WTC11 (cell line): ENCODE measurements around the gene MIDN. TPM values are rescaled to one million over a fixed set of nuclear protein-coding genes. Genes with fewer than 3 reads are reported as not detected.

Experiments used
- ARID4B ChIP-seq: sonication (generic); formaldehyde crosslinking; IDR thresholded peaks from 2 replicates; pipeline ENCODE4 v1.8.0; 2023; ENCODE audit warnings: missing genetic modification reagents, mild to moderate bottlenecking, borderline replicate concordance
- ATF3 ChIP-seq: sonication (generic); formaldehyde crosslinking; conservative IDR thresholded peaks from 2 replicates; pipeline ENCODE4 v1.8.1; 2022; ENCODE audit warnings: mild to moderate bottlenecking, missing genetic modification reagents
- ETV6 ChIP-seq: sonication (generic); formaldehyde crosslinking; IDR thresholded peaks from 2 replicates; pipeline ENCODE4 v1.8.1; 2022; ENCODE audit warnings: mild to moderate bottlenecking, missing genetic modification reagents
- IRF1 ChIP-seq: sonication (generic); formaldehyde crosslinking; IDR thresholded peaks from 2 replicates; pipeline ENCODE4 v1.8.0; 2023; ENCODE audit warnings: missing genetic modification reagents
- JAZF1 ChIP-seq: fragments of 250-450 bp; sonication (Bioruptor Pico); IDR thresholded peaks from 2 replicates; pipeline ENCODE4 v1.9.0; 2021; ENCODE audit warnings: moderate library complexity, mild to moderate bottlenecking, inconsistent platforms
- MAX ChIP-seq: sonication (generic); formaldehyde crosslinking; IDR thresholded peaks from 2 replicates; pipeline ENCODE4 v1.8.0; 2022; ENCODE audit warnings: mild to moderate bottlenecking, missing genetic modification reagents
- NR1H2 ChIP-seq: sonication (generic); formaldehyde crosslinking; IDR thresholded peaks from 2 replicates; pipeline ENCODE4 v1.9.0; 2021; ENCODE audit warnings: mild to moderate bottlenecking, moderate library complexity, missing genetic modification reagents
- SMAD3 ChIP-seq: sonication (generic); formaldehyde crosslinking; IDR thresholded peaks from 2 replicates; pipeline ENCODE4 v1.8.0; 2022; ENCODE audit warnings: missing genetic modification reagents, mild to moderate bottlenecking, borderline replicate concordance
- SOX15 ChIP-seq: fragments of 250-450 bp; sonication (Bioruptor Pico); IDR thresholded peaks from 2 replicates; pipeline ENCODE4 v1.9.0; 2021; ENCODE audit warnings: mild to moderate bottlenecking
- USF2 ChIP-seq: sonication (generic); formaldehyde crosslinking; IDR thresholded peaks from 2 replicates; pipeline ENCODE4 v1.8.1; 2023; ENCODE audit warnings: mild to moderate bottlenecking, missing genetic modification reagents, moderate library complexity
- ZBTB21 ChIP-seq: sonication (generic); formaldehyde crosslinking; IDR thresholded peaks from 2 replicates; pipeline ENCODE4 v1.8.1; 2023; ENCODE audit warnings: mild to moderate bottlenecking, missing genetic modification reagents, borderline replicate concordance
- ZBTB43 ChIP-seq: sonication (generic); formaldehyde crosslinking; IDR thresholded peaks from 2 replicates; pipeline ENCODE4 v1.8.1; 2023; ENCODE audit warnings: mild to moderate bottlenecking, missing genetic modification reagents
- ZNF317 ChIP-seq: sonication (generic); formaldehyde crosslinking; IDR thresholded peaks from 2 replicates; pipeline ENCODE4 v1.8.1; 2023; ENCODE audit warnings: low read depth, mild to moderate bottlenecking, moderate library complexity, missing genetic modification reagents, borderline replicate concordance
- ZNF425 ChIP-seq: fragments of 250-450 bp; sonication (Bioruptor Pico); conservative IDR thresholded peaks from 2 replicates; pipeline ENCODE4 v1.9.0; 2021; ENCODE audit warnings: mild to moderate bottlenecking
- ZNF512 ChIP-seq: sonication (generic); formaldehyde crosslinking; IDR thresholded peaks from 2 replicates; pipeline ENCODE4 v1.8.1; 2022; ENCODE audit warnings: missing genetic modification reagents, borderline replicate concordance
- total RNA-seq: library from RNA; stranded (reverse); gene quantifications from 3 replicates; pipeline ENCODE4 v1.2.3, GENCODE V29; 2021
- TF ChIP-seq, protein P1 (sequence below): fragments of 250-450 bp; sonication (Bioruptor Pico); IDR thresholded peaks from 2 replicates; pipeline ENCODE4 v1.8.0; 2021; ENCODE audit warnings: mild to moderate bottlenecking
- TF ChIP-seq, protein P2 (sequence below): sonication (generic); formaldehyde crosslinking; IDR thresholded peaks from 2 replicates; pipeline ENCODE4 v1.8.1; 2023; ENCODE audit warnings: mild to moderate bottlenecking, moderate library complexity, missing genetic modification reagents
- TF ChIP-seq, protein P3 (sequence below): sonication (generic); formaldehyde crosslinking; IDR thresholded peaks from 2 replicates; pipeline ENCODE4 v1.8.0; 2022; ENCODE audit warnings: mild to moderate bottlenecking, missing genetic modification reagents

The MIDN gene
- total RNA-seq, 1 experiment from 2014 or later = 189 TPM

GRCh38 chr19:1295169-1296012 lies 47.0 kb downstream of the MIDN start (continued):
- TF ChIP-seq, protein P1, sequence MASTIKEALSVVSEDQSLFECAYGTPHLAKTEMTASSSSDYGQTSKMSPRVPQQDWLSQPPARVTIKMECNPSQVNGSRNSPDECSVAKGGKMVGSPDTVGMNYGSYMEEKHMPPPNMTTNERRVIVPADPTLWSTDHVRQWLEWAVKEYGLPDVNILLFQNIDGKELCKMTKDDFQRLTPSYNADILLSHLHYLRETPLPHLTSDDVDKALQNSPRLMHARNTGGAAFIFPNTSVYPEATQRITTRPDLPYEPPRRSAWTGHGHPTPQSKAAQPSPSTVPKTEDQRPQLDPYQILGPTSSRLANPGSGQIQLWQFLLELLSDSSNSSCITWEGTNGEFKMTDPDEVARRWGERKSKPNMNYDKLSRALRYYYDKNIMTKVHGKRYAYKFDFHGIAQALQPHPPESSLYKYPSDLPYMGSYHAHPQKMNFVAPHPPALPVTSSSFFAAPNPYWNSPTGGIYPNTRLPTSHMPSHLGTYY (CRISPR knock-in tag) = no peak
- TF ChIP-seq, protein P2, sequence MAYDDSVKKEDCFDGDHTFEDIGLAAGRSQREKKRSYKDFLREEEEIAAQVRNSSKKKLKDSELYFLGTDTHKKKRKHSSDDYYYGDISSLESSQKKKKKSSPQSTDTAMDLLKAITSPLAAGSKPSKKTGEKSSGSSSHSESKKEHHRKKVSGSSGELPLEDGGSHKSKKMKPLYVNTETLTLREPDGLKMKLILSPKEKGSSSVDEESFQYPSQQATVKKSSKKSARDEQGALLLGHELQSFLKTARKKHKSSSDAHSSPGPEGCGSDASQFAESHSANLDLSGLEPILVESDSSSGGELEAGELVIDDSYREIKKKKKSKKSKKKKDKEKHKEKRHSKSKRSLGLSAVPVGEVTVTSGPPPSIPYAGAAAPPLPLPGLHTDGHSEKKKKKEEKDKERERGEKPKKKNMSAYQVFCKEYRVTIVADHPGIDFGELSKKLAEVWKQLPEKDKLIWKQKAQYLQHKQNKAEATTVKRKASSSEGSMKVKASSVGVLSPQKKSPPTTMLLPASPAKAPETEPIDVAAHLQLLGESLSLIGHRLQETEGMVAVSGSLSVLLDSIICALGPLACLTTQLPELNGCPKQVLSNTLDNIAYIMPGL (CRISPR knock-in tag) = peak; percentile 20; the same call in 1 of the 2 replicates
- no peak for TF ChIP-seq ETV6
- no peak for TF ChIP-seq NR1H2 (CRISPR knock-in tag)
- no peak for TF ChIP-seq ZBTB21
- no peak for TF ChIP-seq ZBTB43 (CRISPR knock-in tag)
- no peak for TF ChIP-seq ARID4B
- TF ChIP-seq JAZF1 (CRISPR knock-in tag) = no peak
- TF ChIP-seq ZNF512 = no peak
- TF ChIP-seq SOX15 = no peak
- TF ChIP-seq ATF3 = no peak
- no peak for TF ChIP-seq IRF1
- TF ChIP-seq ZNF317 (CRISPR knock-in tag) = no peak
- TF ChIP-seq, protein P3, sequence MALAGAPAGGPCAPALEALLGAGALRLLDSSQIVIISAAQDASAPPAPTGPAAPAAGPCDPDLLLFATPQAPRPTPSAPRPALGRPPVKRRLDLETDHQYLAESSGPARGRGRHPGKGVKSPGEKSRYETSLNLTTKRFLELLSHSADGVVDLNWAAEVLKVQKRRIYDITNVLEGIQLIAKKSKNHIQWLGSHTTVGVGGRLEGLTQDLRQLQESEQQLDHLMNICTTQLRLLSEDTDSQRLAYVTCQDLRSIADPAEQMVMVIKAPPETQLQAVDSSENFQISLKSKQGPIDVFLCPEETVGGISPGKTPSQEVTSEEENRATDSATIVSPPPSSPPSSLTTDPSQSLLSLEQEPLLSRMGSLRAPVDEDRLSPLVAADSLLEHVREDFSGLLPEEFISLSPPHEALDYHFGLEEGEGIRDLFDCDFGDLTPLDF (CRISPR knock-in tag) = no peak
- TF ChIP-seq SMAD3 = no peak
- TF ChIP-seq MAX (CRISPR knock-in tag) = peak; percentile 23; the same call in 1 of the 2 replicates
- TF ChIP-seq USF2 = no peak
- no peak for TF ChIP-seq ZNF425 (CRISPR knock-in tag)
